IMR-90 (cell line): ENCODE results near the gene ETFB. TPM values are rescaled to one million over a fixed set of nuclear protein-coding genes. Genes with fewer than 3 reads are reported as not detected.

Source experiments
- ATAC-seq: fragments of 200-7000 bp; cut with Tn5 transposase; 2 replicates; pipeline ENCODE4 v1.9.1; 2020; ENCODE audit warnings: low read depth, mild to moderate bottlenecking, moderate library complexity
- BruUV-seq: library from RNA; stranded (reverse); fragments of 400-500 nt; replicated peaks from 2 replicates; lab custom pipeline; 2021; lab: Mats Ljungman, UMichigan
- CTCF ChIA-PET: fragments of 300-600 bp; formaldehyde crosslinking; extraction: SDS; loops from one replicate; lab custom pipeline; 2021; ENCODE audit warnings: antibody characterized with exemption; lab: Yijun Ruan, JAX
- POLR2A ChIA-PET: fragments of 300-600 bp; sonication (Branson Sonifier 250); formaldehyde crosslinking; loops from one replicate; lab custom pipeline; 2022; ENCODE audit warnings: antibody characterized with exemption; ENCODE audit not compliant: unreplicated experiment; lab: Charles Lee
- DNase-seq: peaks from one replicate; pipeline ENCODE4 v3.0.0; 2013
- H2AFZ ChIP-seq: replicated peaks from 2 replicates; pipeline ENCODE3; 2013; ENCODE audit warnings: low read length, mild to moderate bottlenecking; ENCODE audit not compliant: poor library complexity
- H2AK5ac ChIP-seq: 2 replicates; pipeline ENCODE4 v1.6.1; 2013; ENCODE audit warnings: low read depth, low read length, inconsistent platforms
- H2AK9ac ChIP-seq: replicated peaks from 2 replicates; pipeline ENCODE3; 2013; ENCODE audit warnings: mild to moderate bottlenecking, low read depth, low read length, moderate library complexity; ENCODE audit not compliant: poor library complexity
- H2BK120ac ChIP-seq: 2 replicates; pipeline ENCODE4 v1.6.1; 2013; ENCODE audit warnings: low read depth, low read length, inconsistent platforms
- H2BK15ac ChIP-seq: 3 replicates; pipeline ENCODE4 v1.6.1; 2013; ENCODE audit warnings: low read depth, low read length, inconsistent platforms
- H2BK20ac ChIP-seq: 2 replicates; pipeline ENCODE4 v1.6.1; 2013; ENCODE audit warnings: low read depth, mild to moderate bottlenecking, inconsistent platforms, low read length, moderate library complexity
- H2BK5ac ChIP-seq: 2 replicates; pipeline ENCODE4 v1.6.1; 2013; ENCODE audit warnings: mild to moderate bottlenecking, low read depth, low read length, inconsistent platforms; ENCODE audit not compliant: poor library complexity, severe bottlenecking
- H3K14ac ChIP-seq: replicated peaks from 2 replicates; pipeline ENCODE4 v1.6.1; 2013; ENCODE audit warnings: low read depth, low read length, inconsistent platforms
- H3K18ac ChIP-seq: 2 replicates; pipeline ENCODE4 v1.6.1; 2013; ENCODE audit warnings: low read depth, low read length, control low read depth
- H3K23ac ChIP-seq: 2 replicates; pipeline ENCODE4 v1.6.1; 2013; ENCODE audit warnings: low read depth, low read length, inconsistent platforms
- H3K27ac ChIP-seq: 2 replicates; pipeline ENCODE4 v1.5.1; 2013; ENCODE audit warnings: mild to moderate bottlenecking, control low read depth, low read length; ENCODE audit not compliant: insufficient read depth
- H3K27me3 ChIP-seq: 2 replicates; pipeline ENCODE4 v1.6.1; 2013; ENCODE audit warnings: low read length; ENCODE audit not compliant: control insufficient read depth, insufficient read depth
- H3K36me3 ChIP-seq: 2 replicates; pipeline ENCODE4 v1.6.1; 2013; ENCODE audit warnings: low read length, mixed read lengths; ENCODE audit not compliant: control insufficient read depth, insufficient read depth
- H3K4ac ChIP-seq: 2 replicates; pipeline ENCODE4 v1.6.1; 2013; ENCODE audit warnings: low read depth, low read length, inconsistent platforms
- H3K4me1 ChIP-seq: 2 replicates; pipeline ENCODE4 v1.6.1; 2013; ENCODE audit warnings: low read length, mixed read lengths; ENCODE audit not compliant: control insufficient read depth, insufficient read depth
- H3K4me2 ChIP-seq: 2 replicates; pipeline ENCODE4 v1.6.1; 2013; ENCODE audit warnings: low read depth, mild to moderate bottlenecking, control low read depth, low read length, moderate library complexity
- H3K4me3 ChIP-seq: 2 replicates; pipeline ENCODE4 v1.5.1; 2013; ENCODE audit warnings: low read depth, mild to moderate bottlenecking, control low read depth, low read length, moderate library complexity; ENCODE audit not compliant: insufficient read depth
- H3K56ac ChIP-seq: 2 replicates; pipeline ENCODE4 v1.6.1; 2013; ENCODE audit warnings: low read length, inconsistent platforms; ENCODE audit not compliant: insufficient read depth; ENCODE audit errors: extremely low read depth
- H3K79me1 ChIP-seq, 2 experiments: 2 replicates each; pipeline ENCODE4 v1.6.1; 2013; ENCODE audit warnings: low read length in 2 of 2, inconsistent platforms in 1 of 2, low read depth in 1 of 2
- H3K9ac ChIP-seq: 2 replicates; pipeline ENCODE4 v1.6.1; 2013; ENCODE audit warnings: low read depth, low read length, control low read depth
- H3K9me1 ChIP-seq: 2 replicates; pipeline ENCODE4 v1.6.1; 2013; ENCODE audit warnings: low read length, inconsistent platforms; ENCODE audit not compliant: insufficient read depth
- H3K9me3 ChIP-seq: 2 replicates; pipeline ENCODE4 v1.6.1; 2013; ENCODE audit warnings: low read length; ENCODE audit not compliant: control insufficient read depth, insufficient read depth
- H4K20me1 ChIP-seq: 2 replicates; pipeline ENCODE4 v1.6.1; 2013; ENCODE audit warnings: low read length, inconsistent platforms; ENCODE audit not compliant: insufficient read depth
- H4K5ac ChIP-seq: 2 replicates; pipeline ENCODE4 v1.6.1; 2013; ENCODE audit warnings: mild to moderate bottlenecking, low read depth, low read length, control low read depth
- H4K8ac ChIP-seq, 2 experiments: 2 replicates each; pipeline ENCODE4 v1.6.1; 2013; ENCODE audit warnings: low read depth in 2 of 2, low read length in 2 of 2, control low read depth in 1 of 2, inconsistent platforms in 1 of 2
- H4K91ac ChIP-seq: 2 replicates; pipeline ENCODE4 v1.6.1; 2013; ENCODE audit warnings: low read depth, low read length, inconsistent platforms; ENCODE audit not compliant: insufficient read depth
- BHLHE40 ChIP-seq: fragments of 150-350 bp; IDR thresholded peaks from 2 replicates; pipeline ENCODE4 v1.6.1; 2016; ENCODE audit warnings: mild to moderate bottlenecking, low read depth, low read length
- CEBPB ChIP-seq: IDR thresholded peaks from 2 replicates; pipeline ENCODE4 v1.6.1; 2012; ENCODE audit warnings: low read depth, low read length, improper control_type of control experiment
- CHD1 ChIP-seq: IDR thresholded peaks from 2 replicates; pipeline ENCODE4 v1.6.1; 2012; ENCODE audit warnings: low read depth, low read length, improper control_type of control experiment
- ELK1 ChIP-seq: fragments of 150-350 bp; IDR thresholded peaks from 2 replicates; pipeline ENCODE4 v1.6.1; 2016; ENCODE audit warnings: low read depth, mild to moderate bottlenecking, low read length, moderate library complexity, borderline replicate concordance
- FOS ChIP-seq: fragments of 150-350 bp; IDR thresholded peaks from 2 replicates; pipeline ENCODE4 v1.6.1; 2016; ENCODE audit warnings: low read depth, low read length
- MAFK ChIP-seq: IDR thresholded peaks from 2 replicates; pipeline ENCODE4 v1.6.1; 2012; ENCODE audit warnings: low read depth, low read length, improper control_type of control experiment
- MAZ ChIP-seq: IDR thresholded peaks from 2 replicates; pipeline ENCODE4 v1.6.1; 2012; ENCODE audit warnings: low read depth, mild to moderate bottlenecking, low read length, improper control_type of control experiment, moderate library complexity, borderline replicate concordance
- MXI1 ChIP-seq: IDR thresholded peaks from 2 replicates; pipeline ENCODE4 v1.6.1; 2012; ENCODE audit warnings: low read depth, mild to moderate bottlenecking, low read length, moderate library complexity, borderline replicate concordance
- NFE2L2 ChIP-seq: fragments of 150-350 bp; IDR thresholded peaks from 2 replicates; pipeline ENCODE4 v1.6.1; 2016; ENCODE audit warnings: low read depth, mild to moderate bottlenecking, low read length
- POLR2A ChIP-seq: IDR thresholded peaks from 2 replicates; pipeline ENCODE4 v1.6.1; 2012; ENCODE audit warnings: mild to moderate bottlenecking, low read depth, low read length
- RAD21 ChIP-seq: IDR thresholded peaks from 2 replicates; pipeline ENCODE4 v1.6.1; 2012; ENCODE audit warnings: low read length, improper control_type of control experiment
- RCOR1 ChIP-seq: IDR thresholded peaks from 2 replicates; pipeline ENCODE4 v1.6.1; 2012; ENCODE audit warnings: mild to moderate bottlenecking, low read length, improper control_type of control experiment; ENCODE audit not compliant: insufficient replicate concordance
- RFX5 ChIP-seq: IDR thresholded peaks from 2 replicates; pipeline ENCODE4 v1.8.0; 2012; ENCODE audit warnings: low read depth, mild to moderate bottlenecking, low read length, moderate library complexity
- WGBS, 2 experiments: methylation state at CpG; one replicate each; pipeline versions ENCODE4 v1.1.5 to v1.1.7; 2013; ENCODE audit warnings: missing lambda C conversion rate in 2 of 2; ENCODE audit not compliant: insufficient read length in 1 of 2; ENCODE audit errors: extremely low coverage in 2 of 2; 5-methylcytosine and 5-hydroxymethylcytosine counted together
- dilution Hi-C: fragments of 300-500 bp; cut with HindIII; formaldehyde crosslinking; loops from one replicate; pipeline ENCODE4 v1.14.3; 2018; ENCODE audit warnings: low sequenced_read_pairs; ENCODE audit not compliant: unreplicated experiment
- in situ Hi-C: fragments of 300-500 bp; cut with MboI; formaldehyde crosslinking; loops from 3 replicates; pipeline ENCODE4 v1.14.3; 2019; ENCODE audit warnings: low sequenced_read_pairs, inconsistent platforms, mixed read lengths
- intact Hi-C: fragments of 100-400 bp; cut with micrococcal nuclease; formaldehyde crosslinking; loops from 2 replicates; pipeline ENCODE4 v1.10.0; 2022
- polyA plus RNA-seq, 3 experiments: library from polyadenylated mRNA; depleted of rRNA; stranded (reverse); fragments of >200 nt; gene quantifications; 2 replicates each; pipeline ENCODE4 v1.2.3, GENCODE V29; 2012; ENCODE audit warnings: low replicate concordance in 1 of 3
- total RNA-seq: library from RNA; depleted of rRNA; stranded (reverse); fragments of >200 nt; gene quantifications from 2 replicates; pipeline ENCODE4 v1.2.3, GENCODE V29; 2012
- TF ChIP-seq, protein P1 (sequence below): fragments of 150-350 bp; IDR thresholded peaks from 2 replicates; pipeline ENCODE4 v1.6.1; 2017; ENCODE audit warnings: mild to moderate bottlenecking, antibody characterized with exemption, low read length, low read depth
- TF ChIP-seq, protein P2 (sequence below): conservative IDR thresholded peaks from 2 replicates; pipeline ENCODE4 v1.5.1; 2012; ENCODE audit warnings: mild to moderate bottlenecking, low read depth, low read length, improper control_type of control experiment

Gene ETFB
- total and polyA plus RNA-seq, 2 of the 4 experiments (the other 2 are of a cell fraction), result 141 to 166 TPM

DNA sequence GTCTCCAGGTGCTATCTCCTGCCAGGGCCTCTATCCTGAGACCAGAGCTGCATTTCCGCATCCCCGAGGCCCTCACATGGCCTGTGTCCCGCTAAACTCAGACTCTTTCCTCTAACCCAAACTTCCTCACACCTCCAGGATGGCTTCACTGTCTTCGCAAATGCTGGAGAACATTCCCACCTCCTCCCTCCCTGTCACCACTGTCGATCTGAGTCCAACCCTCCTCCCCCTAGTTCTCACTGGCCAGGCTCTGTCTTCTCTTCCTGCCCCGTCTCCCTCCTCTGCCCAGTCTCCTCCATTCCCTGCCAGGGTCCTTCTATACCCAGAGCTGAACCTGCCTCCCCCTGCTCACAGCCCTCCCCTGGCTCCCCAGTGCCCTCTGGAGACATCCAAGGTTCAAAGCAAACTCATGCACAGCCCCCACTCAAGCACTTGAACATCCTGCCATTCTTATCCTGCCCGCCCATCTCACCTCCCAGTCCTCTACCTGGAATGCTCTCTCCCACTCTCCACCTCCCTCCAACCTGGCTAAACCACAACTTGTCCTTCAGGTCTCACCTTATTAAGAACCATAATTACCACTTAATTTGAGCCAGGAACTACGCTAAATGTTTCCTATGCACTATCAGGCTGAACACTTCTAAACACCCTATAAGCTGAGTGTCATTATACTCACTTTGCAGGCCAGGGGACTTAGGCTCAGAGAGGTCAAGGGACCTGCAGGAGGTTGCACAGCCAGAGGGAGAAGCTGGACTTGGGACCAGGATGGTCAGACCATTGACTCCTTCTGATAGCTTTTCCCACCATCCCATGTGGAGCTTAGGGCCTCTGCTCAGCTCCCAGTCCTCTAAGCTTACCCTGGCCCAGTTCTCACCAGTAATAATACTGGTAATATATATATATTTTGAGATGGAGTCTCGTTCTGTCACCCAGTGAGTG, 23.3 kb downstream of the ETFB start:
- Histone ChIP-seq H3K23ac (no peak overlapping the region), H2AK5ac (no peak overlapping the region), H3K27me3 (no peaks in the 10 kb centered on the region), H4K8ac (no peak overlapping the region), H2BK20ac (no peak overlapping the region), H3K18ac (no peak overlapping the region), H4K5ac (no peak overlapping the region), H3K4me1 (no peaks in the 10 kb centered on the region), H3K9me1 (peaks cover 4% of the 10 kb centered on the region; the same call in 1 of the 2 replicates), H3K4me3 (no peak overlapping the region), H3K79me1 (no peaks in the 10 kb centered on the region), H2BK120ac (no peak overlapping the region), H2AFZ (no peak overlapping the region), H3K56ac (no peak overlapping the region), H2BK5ac (no peak overlapping the region), H4K20me1 (no peaks in the 10 kb centered on the region), H3K14ac (no peak overlapping the region), H2AK9ac (peak overlapping the region; percentile 49), H3K9ac (no peak overlapping the region), H4K91ac (no peak overlapping the region), H3K27ac (no peak overlapping the region), H2BK15ac (no peak overlapping the region), H3K36me3 (peaks cover 16% of the 10 kb centered on the region), H3K9me3 (no peaks in the 10 kb centered on the region), H3K4ac (no peak overlapping the region), H3K4me2 (no peak overlapping the region)
- no TSS peak for BruUV-seq
- dilution Hi-C loops, result no loop called here
- ATAC-seq (no peak), DNase-seq (no peak)
- WGBS, 2 experiments, result 46% methylated on average over 8 of the region's 9 CpGs; no CpG with 5 or more reads in 1 of the 2 experiments
- ChIA-PET POLR2A (no interaction called here), CTCF (no interaction called here)
- in situ Hi-C loops, result no loop called here
- intact Hi-C loops, result no loop called here
- TF ChIP-seq, protein P1, sequence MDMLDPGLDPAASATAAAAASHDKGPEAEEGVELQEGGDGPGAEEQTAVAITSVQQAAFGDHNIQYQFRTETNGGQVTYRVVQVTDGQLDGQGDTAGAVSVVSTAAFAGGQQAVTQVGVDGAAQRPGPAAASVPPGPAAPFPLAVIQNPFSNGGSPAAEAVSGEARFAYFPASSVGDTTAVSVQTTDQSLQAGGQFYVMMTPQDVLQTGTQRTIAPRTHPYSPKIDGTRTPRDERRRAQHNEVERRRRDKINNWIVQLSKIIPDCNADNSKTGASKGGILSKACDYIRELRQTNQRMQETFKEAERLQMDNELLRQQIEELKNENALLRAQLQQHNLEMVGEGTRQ, result no peak
- no peak for TF ChIP-seq MAZ
- no peak for TF ChIP-seq RFX5
- TF ChIP-seq, protein P2, sequence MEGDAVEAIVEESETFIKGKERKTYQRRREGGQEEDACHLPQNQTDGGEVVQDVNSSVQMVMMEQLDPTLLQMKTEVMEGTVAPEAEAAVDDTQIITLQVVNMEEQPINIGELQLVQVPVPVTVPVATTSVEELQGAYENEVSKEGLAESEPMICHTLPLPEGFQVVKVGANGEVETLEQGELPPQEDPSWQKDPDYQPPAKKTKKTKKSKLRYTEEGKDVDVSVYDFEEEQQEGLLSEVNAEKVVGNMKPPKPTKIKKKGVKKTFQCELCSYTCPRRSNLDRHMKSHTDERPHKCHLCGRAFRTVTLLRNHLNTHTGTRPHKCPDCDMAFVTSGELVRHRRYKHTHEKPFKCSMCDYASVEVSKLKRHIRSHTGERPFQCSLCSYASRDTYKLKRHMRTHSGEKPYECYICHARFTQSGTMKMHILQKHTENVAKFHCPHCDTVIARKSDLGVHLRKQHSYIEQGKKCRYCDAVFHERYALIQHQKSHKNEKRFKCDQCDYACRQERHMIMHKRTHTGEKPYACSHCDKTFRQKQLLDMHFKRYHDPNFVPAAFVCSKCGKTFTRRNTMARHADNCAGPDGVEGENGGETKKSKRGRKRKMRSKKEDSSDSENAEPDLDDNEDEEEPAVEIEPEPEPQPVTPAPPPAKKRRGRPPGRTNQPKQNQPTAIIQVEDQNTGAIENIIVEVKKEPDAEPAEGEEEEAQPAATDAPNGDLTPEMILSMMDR, result no peak
- TF ChIP-seq ELK1, result no peak
- no peak for TF ChIP-seq MAFK
- no peak for TF ChIP-seq CHD1
- TF ChIP-seq MXI1, result no peak
- no peak for TF ChIP-seq BHLHE40
- TF ChIP-seq RAD21, result no peak
- TF ChIP-seq NFE2L2, result no peak
- no peak for TF ChIP-seq FOS
- TF ChIP-seq CEBPB, result no peak
- TF ChIP-seq RCOR1, result no peak
- no peak for TF ChIP-seq POLR2A
